GM12801 (cell line): ENCODE results near the gene ELP1.

Source experiments
- TF ChIP-seq, protein P1 (sequence below): IDR thresholded peaks from one replicate; pipeline ENCODE4 v1.5.1; 2011; ENCODE audit warnings: control low read depth; ENCODE audit not compliant: insufficient read length; ENCODE audit errors: extremely low read depth

Gene ELP1

DNA sequence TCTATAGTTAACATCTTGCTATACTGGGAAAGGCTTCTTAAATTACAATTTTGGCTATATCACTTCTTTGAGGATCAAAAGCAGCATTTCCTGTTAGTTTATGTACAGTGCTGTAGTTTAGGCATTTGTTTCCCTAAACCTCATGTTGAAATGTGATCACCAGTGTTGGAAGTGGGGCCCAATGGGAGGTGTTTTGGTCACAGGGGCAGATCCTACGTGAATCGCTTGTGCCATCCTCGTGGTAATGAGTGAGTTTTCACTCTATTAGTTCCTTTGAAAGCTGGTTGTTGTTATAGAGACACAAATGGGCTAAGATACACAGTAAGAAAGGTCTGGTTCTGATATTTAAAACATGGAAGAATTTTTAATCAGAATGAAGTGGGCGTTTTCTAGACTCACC lies 66.1 kb downstream of the ELP1 start:
- TF ChIP-seq, protein P1, sequence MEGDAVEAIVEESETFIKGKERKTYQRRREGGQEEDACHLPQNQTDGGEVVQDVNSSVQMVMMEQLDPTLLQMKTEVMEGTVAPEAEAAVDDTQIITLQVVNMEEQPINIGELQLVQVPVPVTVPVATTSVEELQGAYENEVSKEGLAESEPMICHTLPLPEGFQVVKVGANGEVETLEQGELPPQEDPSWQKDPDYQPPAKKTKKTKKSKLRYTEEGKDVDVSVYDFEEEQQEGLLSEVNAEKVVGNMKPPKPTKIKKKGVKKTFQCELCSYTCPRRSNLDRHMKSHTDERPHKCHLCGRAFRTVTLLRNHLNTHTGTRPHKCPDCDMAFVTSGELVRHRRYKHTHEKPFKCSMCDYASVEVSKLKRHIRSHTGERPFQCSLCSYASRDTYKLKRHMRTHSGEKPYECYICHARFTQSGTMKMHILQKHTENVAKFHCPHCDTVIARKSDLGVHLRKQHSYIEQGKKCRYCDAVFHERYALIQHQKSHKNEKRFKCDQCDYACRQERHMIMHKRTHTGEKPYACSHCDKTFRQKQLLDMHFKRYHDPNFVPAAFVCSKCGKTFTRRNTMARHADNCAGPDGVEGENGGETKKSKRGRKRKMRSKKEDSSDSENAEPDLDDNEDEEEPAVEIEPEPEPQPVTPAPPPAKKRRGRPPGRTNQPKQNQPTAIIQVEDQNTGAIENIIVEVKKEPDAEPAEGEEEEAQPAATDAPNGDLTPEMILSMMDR = no peak

DNA sequence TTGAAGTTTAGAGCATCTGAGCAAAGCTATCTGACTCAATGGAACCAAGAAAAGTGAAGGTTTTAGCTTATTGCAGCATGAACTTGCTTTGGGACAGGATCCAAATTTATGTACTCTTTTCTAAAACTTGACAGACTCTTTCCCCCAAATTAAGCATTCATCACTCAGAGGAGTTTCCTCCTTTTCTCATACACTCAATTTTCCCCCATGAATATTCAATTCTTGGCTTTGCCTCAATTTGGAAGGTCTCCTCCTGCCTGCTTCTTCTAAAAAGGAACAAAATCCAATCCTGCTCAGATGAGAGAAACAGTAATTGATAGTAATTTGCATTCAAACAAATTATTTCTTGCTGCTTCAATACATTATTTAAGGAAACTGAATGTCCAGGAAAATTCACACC lies 66.8 kb downstream of the ELP1 start:
- TF ChIP-seq, protein P1 = no peak

DNA sequence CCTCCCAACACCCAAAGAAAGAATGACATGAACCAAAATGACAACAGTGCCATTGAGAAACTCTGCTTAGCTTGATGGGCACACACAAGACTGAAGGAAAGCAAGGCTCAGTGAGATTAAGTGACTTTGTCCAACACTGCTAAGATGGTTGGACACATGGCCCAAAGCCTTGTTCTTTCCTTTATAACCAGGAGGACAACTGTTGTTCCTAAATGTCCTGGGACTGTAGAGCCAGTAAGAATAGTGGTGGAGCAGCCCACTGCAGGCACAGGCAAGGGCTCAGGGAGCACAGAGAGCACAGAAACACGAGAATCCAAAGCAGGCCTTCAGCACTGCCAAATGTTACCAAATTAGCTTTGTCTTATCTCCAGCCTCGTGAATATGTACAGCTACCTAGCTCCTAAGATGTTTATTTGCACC lies 67.9 kb downstream of the ELP1 start:
- TF ChIP-seq, protein P1 = no peak

DNA sequence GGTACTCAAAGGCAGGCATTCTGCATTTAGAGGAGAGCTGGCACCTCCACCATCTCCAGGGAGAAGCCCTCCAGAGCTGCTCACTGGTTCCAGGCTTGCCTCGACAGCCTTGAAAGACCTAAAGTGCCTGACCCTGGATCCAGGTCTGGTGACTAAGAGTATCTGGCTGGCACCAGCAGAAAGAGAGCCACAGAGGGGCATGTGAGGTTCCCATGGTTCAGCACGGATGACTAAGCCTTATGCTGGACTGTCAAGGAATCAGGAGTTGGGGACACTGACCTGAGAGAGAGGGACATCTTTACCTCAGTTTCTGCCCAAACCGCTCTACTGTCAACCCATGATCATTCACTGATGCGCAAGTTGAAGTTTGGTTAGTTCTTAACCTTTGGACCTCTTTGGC lies 68.9 kb downstream of the ELP1 start:
- TF ChIP-seq, protein P1 = no peak

DNA sequence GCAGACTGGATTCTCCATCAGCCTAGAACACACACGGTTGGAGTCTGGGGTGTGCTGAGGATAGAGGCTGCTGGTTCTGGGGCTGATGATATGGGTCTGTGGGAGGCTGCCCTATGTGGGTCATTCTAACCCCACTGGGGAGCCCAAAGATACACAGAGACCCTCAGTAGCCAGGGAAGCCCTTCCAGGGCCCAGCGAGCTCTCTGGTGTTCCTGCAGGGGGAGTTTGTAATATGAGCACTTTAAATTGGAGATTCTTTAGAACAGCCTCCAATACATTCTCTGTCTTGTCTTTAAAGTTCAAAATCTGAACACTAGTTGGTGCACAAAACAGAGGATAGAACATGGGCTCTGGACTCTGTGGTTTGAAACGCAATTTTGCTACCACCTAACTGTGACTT lies 69.5 kb downstream of the ELP1 start:
- TF ChIP-seq, protein P1 = no peak

DNA sequence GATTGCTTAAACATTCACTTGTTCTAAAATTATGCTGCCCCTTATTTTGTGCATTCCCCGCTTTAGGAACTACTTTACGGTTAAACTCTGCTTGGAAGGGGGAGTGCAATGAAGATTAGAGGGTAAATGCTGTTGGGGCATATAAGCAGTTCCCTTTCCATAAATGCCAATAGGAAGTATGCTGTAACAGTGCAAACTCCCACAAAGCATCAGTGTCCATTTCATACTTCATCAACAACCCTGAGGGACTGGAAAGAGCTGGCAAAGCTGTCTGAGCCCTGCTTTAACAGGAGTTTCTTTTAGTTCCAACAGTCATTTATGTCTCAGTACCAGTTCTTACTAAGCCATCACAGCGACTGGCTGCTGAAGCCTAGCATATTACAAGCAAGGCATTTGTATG lies 70.0 kb downstream of the ELP1 start:
- TF ChIP-seq, protein P1 = no peak

DNA sequence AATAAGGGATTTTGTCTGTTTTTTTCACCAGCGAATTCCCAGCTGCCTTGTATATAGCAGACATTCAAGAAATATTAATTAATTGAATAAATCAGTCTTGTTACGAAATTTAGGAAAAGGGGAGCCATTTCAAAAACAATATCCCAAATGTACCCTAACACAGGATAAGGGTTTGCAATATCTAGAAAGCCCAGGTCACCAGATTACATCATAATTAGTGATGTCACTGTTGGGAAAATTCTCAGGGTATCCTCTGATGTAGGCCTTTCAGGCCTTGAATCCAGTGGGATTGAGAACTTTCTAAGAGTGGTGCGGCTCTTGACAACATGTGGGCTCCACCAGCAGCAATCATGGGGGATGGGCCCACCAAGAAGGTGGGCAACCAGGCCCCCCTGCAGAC lies 71.9 kb downstream of the ELP1 start, which contains the start of gene ACTL7A:
Gene ACTL7A, plus strand, starts transcription at position 270 of the 400 bp plus-strand sequence. Its CDS starts 57 bp downstream, at position 327.
- TF ChIP-seq, protein P1 = no peak

DNA sequence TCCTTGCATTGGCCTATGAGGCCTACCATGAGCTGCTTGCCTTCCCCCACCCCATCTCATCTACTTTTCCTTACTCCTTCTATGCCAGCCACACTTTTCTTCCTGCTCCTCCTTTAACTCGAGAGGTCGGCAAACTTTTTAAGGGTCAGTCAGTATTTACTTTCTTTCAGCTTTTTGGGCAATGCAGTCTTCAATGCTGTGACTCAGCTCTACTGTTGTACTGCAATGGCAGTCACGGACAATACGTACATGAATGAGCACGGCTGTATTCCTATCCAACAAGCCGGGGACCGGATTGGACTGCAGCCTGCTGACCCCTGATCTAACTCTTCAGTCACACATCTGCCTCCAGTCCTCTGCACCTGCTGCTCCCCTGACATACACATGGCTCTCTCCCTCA lies 72.5 kb downstream of the ELP1 start:
- TF ChIP-seq, protein P1 = no peak
